ENCODE measurements around the gene ADAM15.

The ADAM15 gene

DNA sequence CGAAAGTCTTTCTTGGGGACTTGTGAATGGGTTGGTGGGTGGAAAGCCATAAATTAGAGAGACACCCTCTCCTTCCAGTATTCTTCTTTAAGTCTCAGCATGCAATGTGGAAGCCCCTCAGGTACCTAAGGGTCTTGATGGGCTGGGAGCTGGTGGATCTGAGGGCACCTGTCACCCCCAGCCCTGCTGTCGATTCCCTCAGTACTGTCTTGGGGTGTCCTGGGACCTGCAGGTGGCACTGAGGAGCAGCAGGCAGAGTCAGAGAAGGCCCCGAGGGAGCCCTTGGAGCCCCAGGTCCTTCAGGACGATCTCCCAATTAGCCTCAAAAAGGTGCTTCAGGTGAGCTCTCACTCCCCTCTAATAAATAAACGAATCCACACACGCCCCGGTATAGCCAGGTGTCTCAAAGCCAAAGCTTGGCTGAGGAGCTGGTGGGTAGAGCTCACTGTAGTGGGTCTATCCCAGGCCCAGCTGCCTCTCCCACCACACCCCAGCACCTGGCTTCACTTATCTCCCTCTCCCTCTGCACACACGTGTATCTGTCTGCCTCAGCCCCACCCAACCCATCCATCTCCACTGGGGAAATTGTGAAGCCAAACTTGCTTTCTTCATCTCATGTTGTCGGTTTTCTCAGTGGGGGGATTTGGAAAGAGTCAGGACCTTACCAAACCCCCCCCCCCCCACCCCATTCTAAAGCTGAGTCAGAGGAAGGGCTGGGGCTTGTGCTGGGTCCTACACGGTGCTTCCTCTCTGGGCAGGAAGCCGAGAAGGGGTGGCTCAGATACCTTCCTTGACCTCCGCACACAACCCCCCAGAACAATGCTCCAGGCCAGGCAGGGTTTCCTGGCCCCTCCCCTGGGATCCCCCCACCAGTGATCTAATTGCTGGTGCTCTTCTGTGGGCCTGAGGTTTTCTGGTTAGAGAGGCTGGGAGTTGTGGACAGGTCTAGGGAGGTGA lies 1.6 kb downstream of the ADAM15 start:
- peak; percentile 67 for DNase-seq

GRCh38 chr1:155053531-155054105 lies 2.5 kb downstream of the ADAM15 start:
- DNase-seq = no peak

GRCh38 chr1:155057104-155057503 lies 6.0 kb downstream of the ADAM15 start:
- no peak for DNase-seq

DNA sequence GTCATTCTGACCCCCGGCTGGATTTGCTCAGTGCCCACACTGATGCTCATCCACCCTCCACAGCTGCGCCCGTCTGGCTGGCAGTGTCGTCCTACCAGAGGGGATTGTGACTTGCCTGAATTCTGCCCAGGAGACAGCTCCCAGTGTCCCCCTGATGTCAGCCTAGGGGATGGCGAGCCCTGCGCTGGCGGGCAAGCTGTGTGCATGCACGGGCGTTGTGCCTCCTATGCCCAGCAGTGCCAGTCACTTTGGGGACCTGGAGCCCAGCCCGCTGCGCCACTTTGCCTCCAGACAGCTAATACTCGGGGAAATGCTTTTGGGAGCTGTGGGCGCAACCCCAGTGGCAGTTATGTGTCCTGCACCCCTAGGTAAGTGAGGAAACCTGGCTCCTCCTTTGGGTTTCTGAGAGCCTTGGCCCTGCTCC lies 6.7 kb downstream of the ADAM15 start:
- no peak for DNase-seq

DNA sequence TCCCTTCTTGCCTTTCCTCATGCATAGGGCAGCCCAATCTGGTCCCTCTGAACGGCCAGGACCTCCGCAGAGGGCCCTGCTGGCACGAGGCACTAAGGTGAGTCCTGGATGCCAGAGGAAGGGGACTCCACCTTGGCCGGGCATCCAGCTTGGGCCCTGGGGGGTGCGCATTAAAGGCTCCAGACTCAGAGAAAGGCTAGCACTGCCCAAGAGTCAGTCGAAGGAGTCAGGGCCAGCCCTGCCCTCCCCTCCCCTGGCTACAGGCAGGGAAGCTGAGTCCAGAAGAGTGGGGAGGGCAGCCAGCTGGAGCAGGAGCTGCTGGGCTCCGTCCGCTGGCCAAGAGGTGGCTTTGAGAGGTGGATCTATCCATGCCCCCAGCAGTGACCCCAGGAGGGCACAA lies 9.6 kb downstream of the ADAM15 start:
- DNase-seq = no peak

- peak; percentile 79 for DNase-seq
Measured at GRCh38 chr1:155061381-155062150, 10.4 kb downstream of the ADAM15 start.

- DNase-seq = no peak
Measured at GRCh38 chr1:155062151-155062686, 11.1 kb downstream of the ADAM15 start.

- peak; percentile 40 for DNase-seq
Measured at GRCh38 chr1:155062702-155063411, 11.7 kb downstream of the ADAM15 start.

DNA sequence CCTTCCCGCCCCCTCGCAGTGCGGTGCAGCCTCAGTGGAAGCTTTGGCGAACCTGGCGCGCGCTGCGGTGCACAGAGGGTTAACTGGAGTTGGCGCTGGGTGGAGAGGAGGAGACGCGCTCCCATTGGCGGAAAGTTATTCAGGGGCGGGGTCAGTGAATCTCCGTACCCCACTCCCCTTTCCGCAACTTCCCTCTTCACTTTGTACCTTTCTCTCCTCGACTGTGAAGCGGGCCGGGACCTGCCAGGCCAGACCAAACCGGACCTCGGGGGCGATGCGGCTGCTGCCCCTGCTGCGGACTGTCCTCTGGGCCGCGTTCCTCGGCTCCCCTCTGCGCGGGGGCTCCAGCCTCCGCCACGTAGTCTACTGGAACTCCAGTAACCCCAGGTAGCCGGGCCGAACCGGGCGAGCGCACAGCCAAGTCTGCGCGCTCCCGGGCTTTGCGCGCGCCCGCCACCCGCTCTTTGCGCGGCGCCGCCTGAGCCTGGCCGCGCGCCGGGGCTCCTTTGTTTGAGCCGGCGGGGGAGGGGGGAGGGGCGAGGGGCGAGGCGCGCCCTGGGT lies 12.5 kb downstream of the ADAM15 start, which contains the start of gene EFNA4:
TSS of gene EFNA4 (plus strand) at position 191 of the 561 bp plus-strand sequence. CDS start at position 275, 84 bp downstream.
- peak; percentile 73 for DNase-seq

GRCh38 chr1:155064111-155064831 lies 13.2 kb downstream of the ADAM15 start:
- DNase-seq = no peak

DNA sequence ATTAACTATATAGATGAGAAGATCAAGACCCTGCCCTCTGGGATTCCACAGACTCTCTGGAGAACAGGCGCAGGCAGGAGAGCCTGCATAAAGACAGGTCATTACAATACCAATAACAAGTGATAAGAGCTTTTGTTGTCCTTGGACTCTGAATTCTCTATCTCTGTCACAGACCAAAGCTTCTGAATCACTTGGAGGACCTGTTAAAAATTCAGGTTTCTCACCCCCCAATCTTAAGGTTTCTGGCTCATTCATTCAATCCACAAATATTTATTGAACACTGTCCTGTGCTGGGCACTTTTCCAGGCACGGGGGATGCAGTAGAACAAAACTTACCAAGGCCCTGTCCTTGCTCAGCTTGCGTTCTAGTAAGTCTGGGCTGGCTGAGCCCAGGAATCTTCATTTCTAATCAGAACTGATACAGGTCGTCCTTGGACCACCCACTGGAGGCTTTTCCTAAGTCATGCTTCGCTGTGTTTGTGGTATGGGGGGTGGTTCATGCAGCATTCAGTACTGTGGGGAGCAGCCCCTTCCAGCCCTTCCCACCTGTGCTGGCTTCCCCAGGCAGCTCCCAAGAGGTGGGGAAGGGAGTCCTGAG lies 13.8 kb downstream of the ADAM15 start:
- DNase-seq = no peak

DNA sequence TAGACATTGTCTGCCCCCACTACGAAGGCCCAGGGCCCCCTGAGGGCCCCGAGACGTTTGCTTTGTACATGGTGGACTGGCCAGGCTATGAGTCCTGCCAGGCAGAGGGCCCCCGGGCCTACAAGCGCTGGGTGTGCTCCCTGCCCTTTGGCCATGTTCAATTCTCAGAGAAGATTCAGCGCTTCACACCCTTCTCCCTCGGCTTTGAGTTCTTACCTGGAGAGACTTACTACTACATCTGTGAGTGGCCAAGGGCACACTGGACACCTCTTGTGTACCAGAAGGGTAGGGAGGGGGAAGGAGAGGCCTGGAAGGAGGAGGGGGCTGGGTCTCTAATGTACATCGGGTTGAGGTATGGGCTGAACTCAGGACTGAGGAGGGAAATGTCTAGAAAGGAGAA lies 15.7 kb downstream of the ADAM15 start:
- no peak for DNase-seq

GRCh38 chr1:155068599-155068998 lies 17.5 kb downstream of the ADAM15 start:
- no peak for DNase-seq

DNA sequence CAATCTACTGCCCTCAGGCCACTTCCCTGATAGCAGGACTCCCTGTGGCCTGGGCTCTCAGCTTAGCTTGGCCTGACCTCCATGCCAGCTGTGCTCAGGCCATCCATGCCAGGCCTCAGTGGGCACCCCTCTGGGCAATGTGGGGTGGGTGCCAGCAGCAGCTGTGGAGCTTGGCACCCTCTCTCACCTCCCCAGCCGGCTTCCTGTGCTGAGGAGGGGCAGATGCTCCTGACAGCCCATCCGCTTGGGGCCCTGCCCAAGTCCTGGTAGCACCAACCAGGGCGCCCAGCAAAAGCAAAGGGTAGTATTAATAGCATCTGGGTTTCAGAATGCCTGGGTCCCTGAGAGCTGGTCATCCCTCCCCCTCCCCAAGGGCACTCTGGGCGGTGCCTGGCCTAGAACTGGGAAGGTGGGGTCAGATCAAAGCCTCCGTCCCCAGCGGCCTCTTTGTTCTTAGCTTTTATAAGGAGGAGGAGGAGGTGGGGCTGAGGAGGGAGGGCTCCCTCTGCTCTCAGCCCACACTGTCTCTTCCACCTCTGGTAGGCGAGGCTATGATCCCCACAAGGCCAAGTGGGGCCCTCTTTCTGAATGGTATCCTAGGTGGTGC lies 18.5 kb downstream of the ADAM15 start:
- peak; percentile 69 for DNase-seq

GRCh38 chr1:155070158-155070621 lies 19.1 kb downstream of the ADAM15 start:
- DNase-seq = peak; percentile 69

DNA sequence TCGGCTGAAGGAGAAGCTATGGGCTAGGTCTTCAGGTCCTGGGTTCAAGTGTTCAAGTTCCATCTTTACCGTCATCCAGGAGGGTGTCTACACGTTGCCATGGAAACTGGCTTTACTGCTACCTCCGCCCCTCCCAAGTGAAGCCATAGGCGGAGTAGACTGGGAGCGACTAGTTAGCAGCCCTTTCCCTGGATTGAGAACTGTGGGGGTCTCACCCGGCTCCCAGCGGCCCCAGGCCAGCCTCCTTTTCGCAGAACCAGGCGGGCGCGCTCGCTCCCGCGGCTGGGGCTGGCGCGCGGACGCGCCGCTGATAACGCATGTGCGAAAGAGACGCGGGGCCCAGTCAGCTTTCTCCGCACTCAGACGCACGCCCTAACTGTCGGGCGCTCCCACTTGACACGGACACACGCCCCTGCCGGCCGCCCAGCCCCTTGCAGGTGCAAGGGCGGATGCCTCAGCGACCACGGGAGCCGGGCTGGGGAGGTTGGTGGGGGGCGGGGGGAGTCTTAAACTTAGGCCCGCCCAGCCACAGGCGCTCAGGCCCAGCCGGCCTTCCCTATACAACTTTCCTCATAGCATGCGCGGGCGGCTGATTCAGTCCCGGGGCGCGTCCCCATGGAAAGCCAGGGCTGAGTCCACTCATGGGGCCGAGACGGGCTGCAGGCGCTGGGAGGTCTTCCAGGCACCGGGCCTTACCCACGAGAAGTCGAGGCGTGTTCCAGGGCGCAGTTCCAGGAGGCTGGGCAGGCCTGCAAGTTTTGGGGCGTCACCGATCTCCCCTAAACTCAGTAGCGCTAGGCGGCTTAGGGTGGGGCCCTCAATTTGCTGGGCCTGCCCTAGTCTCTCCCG lies 19.8 kb downstream of the ADAM15 start:
- DNase-seq = peak; percentile 78

GRCh38 chr1:155071701-155072100 lies 20.6 kb downstream of the ADAM15 start:
- no peak for DNase-seq

DNA sequence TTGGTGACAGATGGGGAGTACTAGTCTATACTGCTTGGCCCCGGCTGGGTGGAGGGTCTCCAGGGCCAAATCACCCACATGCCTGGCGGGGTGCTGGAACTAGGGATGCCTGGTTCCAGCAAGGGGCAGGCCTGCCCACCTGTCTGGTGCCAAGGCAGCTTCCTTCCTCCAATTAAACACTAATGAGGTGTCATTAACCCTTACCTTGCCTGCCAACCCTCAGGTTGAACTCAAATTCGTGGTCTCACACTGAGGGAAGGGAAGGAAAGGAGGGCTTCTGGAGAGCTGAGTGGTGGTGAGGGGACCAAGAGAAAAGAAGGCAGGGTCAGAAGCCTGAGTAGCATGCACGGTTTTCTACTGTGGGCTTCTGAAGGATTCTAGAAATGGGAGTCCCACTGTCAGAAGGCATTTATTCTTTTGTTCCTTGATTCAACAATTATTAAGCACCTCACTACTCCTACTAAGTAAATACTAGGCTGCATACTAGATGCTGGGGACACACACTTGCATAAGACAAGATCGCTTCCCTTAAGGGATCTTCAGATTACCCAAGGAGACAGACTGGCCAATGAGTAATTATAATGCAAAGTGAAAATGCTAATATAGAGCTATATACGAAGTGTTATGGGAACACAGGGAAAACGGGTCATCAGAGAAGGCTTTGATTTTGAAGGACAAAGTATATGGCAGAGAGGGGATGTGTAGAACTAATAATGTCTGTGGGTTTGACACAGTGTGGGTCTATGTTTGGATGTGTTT lies 21.6 kb downstream of the ADAM15 start:
- DNase-seq = no peak
